GM23338 (cell line): ENCODE results near the gene JAZF1.

ENCODE experiments used
- EZH2phosphoT487 ChIP-seq: fragments of 200-600 bp; sonication (generic); IDR thresholded peaks from one replicate; pipeline ENCODE4 v1.8.1; 2018; ENCODE audit warnings: antibody characterized with exemption; ENCODE audit not compliant: unreplicated experiment
- POLR2AphosphoS5 ChIP-seq: IDR thresholded peaks from 2 replicates; pipeline ENCODE4 v1.6.1; 2016; ENCODE audit warnings: antibody characterized with exemption, low read depth
- STAT1 ChIP-seq: IDR thresholded peaks from one replicate; pipeline ENCODE4 v1.6.1; 2016; ENCODE audit warnings: antibody characterized with exemption; ENCODE audit not compliant: unreplicated experiment
- TF ChIP-seq, protein P1 (sequence below), 2 experiments: fragments of 200-600 bp in 1 of 2; sonication (generic) in 1 of 2; conservative IDR thresholded peaks; 2 replicates each; pipeline versions ENCODE4 v1.5.1 to v1.6.1; 2016 to 2017; ENCODE audit warnings: antibody characterized with exemption in 2 of 2, low read depth in 2 of 2, mild to moderate bottlenecking in 2 of 2, moderate library complexity in 1 of 2
- TF ChIP-seq, protein P2 (sequence below): IDR thresholded peaks from one replicate; pipeline ENCODE4 v1.6.1; 2018; ENCODE audit warnings: antibody characterized with exemption; ENCODE audit not compliant: unreplicated experiment

DNA sequence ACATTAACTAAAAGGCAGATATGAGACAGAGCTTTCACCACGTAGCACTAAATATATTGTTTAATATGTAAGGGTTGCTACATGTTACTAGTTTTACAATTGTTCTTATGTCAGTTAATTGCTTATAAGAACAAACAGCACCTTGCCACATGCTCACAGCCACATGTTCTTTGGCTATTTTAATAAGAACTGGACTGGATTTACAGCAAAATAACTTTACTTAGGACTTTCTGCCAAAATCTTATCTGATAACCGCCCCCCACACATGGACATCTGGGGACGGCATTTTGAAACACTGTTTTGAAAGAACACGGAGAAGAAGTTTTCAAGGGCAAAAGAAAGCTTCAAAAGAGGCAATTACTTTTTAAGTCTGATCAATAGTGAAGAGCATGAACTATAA, 45.3 kb downstream of the JAZF1 start:
- TF ChIP-seq, protein P1, sequence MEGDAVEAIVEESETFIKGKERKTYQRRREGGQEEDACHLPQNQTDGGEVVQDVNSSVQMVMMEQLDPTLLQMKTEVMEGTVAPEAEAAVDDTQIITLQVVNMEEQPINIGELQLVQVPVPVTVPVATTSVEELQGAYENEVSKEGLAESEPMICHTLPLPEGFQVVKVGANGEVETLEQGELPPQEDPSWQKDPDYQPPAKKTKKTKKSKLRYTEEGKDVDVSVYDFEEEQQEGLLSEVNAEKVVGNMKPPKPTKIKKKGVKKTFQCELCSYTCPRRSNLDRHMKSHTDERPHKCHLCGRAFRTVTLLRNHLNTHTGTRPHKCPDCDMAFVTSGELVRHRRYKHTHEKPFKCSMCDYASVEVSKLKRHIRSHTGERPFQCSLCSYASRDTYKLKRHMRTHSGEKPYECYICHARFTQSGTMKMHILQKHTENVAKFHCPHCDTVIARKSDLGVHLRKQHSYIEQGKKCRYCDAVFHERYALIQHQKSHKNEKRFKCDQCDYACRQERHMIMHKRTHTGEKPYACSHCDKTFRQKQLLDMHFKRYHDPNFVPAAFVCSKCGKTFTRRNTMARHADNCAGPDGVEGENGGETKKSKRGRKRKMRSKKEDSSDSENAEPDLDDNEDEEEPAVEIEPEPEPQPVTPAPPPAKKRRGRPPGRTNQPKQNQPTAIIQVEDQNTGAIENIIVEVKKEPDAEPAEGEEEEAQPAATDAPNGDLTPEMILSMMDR (conservative IDR thresholded peaks at IDR 0.05; ENCODE audit: low read depth in 2 of 2) = no peak
- TF ChIP-seq, protein P2, sequence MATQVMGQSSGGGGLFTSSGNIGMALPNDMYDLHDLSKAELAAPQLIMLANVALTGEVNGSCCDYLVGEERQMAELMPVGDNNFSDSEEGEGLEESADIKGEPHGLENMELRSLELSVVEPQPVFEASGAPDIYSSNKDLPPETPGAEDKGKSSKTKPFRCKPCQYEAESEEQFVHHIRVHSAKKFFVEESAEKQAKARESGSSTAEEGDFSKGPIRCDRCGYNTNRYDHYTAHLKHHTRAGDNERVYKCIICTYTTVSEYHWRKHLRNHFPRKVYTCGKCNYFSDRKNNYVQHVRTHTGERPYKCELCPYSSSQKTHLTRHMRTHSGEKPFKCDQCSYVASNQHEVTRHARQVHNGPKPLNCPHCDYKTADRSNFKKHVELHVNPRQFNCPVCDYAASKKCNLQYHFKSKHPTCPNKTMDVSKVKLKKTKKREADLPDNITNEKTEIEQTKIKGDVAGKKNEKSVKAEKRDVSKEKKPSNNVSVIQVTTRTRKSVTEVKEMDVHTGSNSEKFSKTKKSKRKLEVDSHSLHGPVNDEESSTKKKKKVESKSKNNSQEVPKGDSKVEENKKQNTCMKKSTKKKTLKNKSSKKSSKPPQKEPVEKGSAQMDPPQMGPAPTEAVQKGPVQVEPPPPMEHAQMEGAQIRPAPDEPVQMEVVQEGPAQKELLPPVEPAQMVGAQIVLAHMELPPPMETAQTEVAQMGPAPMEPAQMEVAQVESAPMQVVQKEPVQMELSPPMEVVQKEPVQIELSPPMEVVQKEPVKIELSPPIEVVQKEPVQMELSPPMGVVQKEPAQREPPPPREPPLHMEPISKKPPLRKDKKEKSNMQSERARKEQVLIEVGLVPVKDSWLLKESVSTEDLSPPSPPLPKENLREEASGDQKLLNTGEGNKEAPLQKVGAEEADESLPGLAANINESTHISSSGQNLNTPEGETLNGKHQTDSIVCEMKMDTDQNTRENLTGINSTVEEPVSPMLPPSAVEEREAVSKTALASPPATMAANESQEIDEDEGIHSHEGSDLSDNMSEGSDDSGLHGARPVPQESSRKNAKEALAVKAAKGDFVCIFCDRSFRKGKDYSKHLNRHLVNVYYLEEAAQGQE = no peak
- no peak for TF ChIP-seq STAT1
- no peak for TF ChIP-seq EZH2phosphoT487
- no peak for TF ChIP-seq POLR2AphosphoS5
